Hepatocyte (in vitro differentiated cells): ENCODE results near the gene GMDS. TPM values are rescaled to one million over a fixed set of nuclear protein-coding genes. Genes with fewer than 3 reads are reported as not detected.

Experiments used
- DNase-seq: peaks from one replicate; pipeline ENCODE4 v3.0.0-alpha.2; 2016; ENCODE audit warnings: low spot score
- H2AFZ ChIP-seq: fragments of 200-600 bp; sonication (generic); 2 replicates; pipeline ENCODE4 v1.6.0; 2016; ENCODE audit warnings: antibody characterized with exemption, mild to moderate bottlenecking
- H3K27ac ChIP-seq: fragments of 200-600 bp; sonication (generic); 2 replicates; pipeline ENCODE4 v1.5.1; 2016; ENCODE audit warnings: mild to moderate bottlenecking
- H3K27me3 ChIP-seq: fragments of 200-600 bp; sonication (generic); 2 replicates; pipeline ENCODE4 v1.6.1; 2016
- H3K36me3 ChIP-seq: fragments of 200-600 bp; sonication (generic); replicated peaks from 2 replicates; pipeline ENCODE4 v1.5.1; 2016; ENCODE audit warnings: low read depth; ENCODE audit not compliant: insufficient read depth
- H3K4me1 ChIP-seq: fragments of 200-600 bp; sonication (generic); 2 replicates; pipeline ENCODE4 v1.5.1; 2016; ENCODE audit warnings: mild to moderate bottlenecking, moderate library complexity; ENCODE audit not compliant: insufficient read depth
- H3K4me2 ChIP-seq: fragments of 200-600 bp; sonication (generic); 2 replicates; pipeline ENCODE4 v1.6.0; 2016
- H3K4me3 ChIP-seq: fragments of 200-600 bp; sonication (generic); 2 replicates; pipeline ENCODE4 v1.5.1; 2016; ENCODE audit warnings: mild to moderate bottlenecking
- H3K79me2 ChIP-seq: fragments of 200-600 bp; sonication (generic); 2 replicates; pipeline ENCODE4 v1.6.0; 2017; ENCODE audit warnings: mild to moderate bottlenecking
- H3K9me2 ChIP-seq: fragments of 200-600 bp; sonication (generic); replicated peaks from 2 replicates; pipeline ENCODE4 v1.6.0; 2017; ENCODE audit warnings: mild to moderate bottlenecking; ENCODE audit not compliant: insufficient read depth
- H3K9me3 ChIP-seq: fragments of 200-600 bp; sonication (generic); 2 replicates; pipeline ENCODE4 v1.5.1; 2016; ENCODE audit warnings: low read depth, mild to moderate bottlenecking
- H4K20me1 ChIP-seq: fragments of 200-600 bp; sonication (generic); 2 replicates; pipeline ENCODE4 v1.6.0; 2016; ENCODE audit warnings: mild to moderate bottlenecking; ENCODE audit not compliant: insufficient read depth, poor library complexity, severe bottlenecking
- CTCF ChIP-seq: fragments of 200-600 bp; sonication (generic); IDR thresholded peaks from 2 replicates; pipeline ENCODE4 v1.5.1; 2016; ENCODE audit warnings: antibody characterized with exemption, mild to moderate bottlenecking; ENCODE audit not compliant: poor library complexity
- EZH2 ChIP-seq: fragments of 200-600 bp; sonication (generic); IDR thresholded peaks from 2 replicates; pipeline ENCODE4 v1.6.1; 2016; ENCODE audit warnings: antibody characterized with exemption, mild to moderate bottlenecking, borderline replicate concordance
- EZH2phosphoT487 ChIP-seq: fragments of 200-600 bp; sonication (generic); IDR thresholded peaks from one replicate; pipeline ENCODE4 v1.6.1; 2018; ENCODE audit warnings: antibody characterized with exemption, mild to moderate bottlenecking, low read depth, moderate library complexity; ENCODE audit not compliant: unreplicated experiment, severe bottlenecking
- WGBS: methylation state at CpG from one replicate; pipeline ENCODE4 v1.1.6; 2016; ENCODE audit warnings: low lambda C conversion rate; ENCODE audit errors: missing lambda C conversion rate; 5-methylcytosine and 5-hydroxymethylcytosine counted together
- polyA plus RNA-seq: library from polyadenylated mRNA; unstranded; fragments of >200 nt; fragmentation: Nextera tagmentation; extraction: Ambion mirVana; gene quantifications from 2 replicates; pipeline ENCODE4 v1.2.1, GENCODE V29; 2016
- total RNA-seq: library from RNA; depleted of rRNA; stranded (reverse); fragments of >200 nt; gene quantifications from 2 replicates; pipeline ENCODE4 v1.2.3, GENCODE V29; 2014

Gene GMDS
- total and polyA plus RNA-seq, 2 experiments from 2014 or later = 20.7 to 32.6 TPM

GRCh38 chr6:1618311-1619097 is 626.9 kb downstream of the GMDS start:
- no peaks in the 10 kb centered on the region for H4K20me1 ChIP-seq
- H3K79me2 ChIP-seq = no peaks in the 10 kb centered on the region
- peaks cover 100% of the 10 kb centered on the region for H3K27me3 ChIP-seq
- TF ChIP-seq EZH2 (peak; percentile 16), CTCF (no peak), EZH2phosphoT487 (peak; percentile 38)
- no peaks in the 10 kb centered on the region for H3K9me2 ChIP-seq
- no peaks in the 10 kb centered on the region for H3K9me3 ChIP-seq
- WGBS = 48% methylated on average over 31 of the region's 31 CpGs
- no peak overlapping the region for H3K4me2 ChIP-seq
- H3K4me3 ChIP-seq = no peak overlapping the region
- peaks cover 19% of the 10 kb centered on the region for H3K4me1 ChIP-seq
- no peak for DNase-seq
- no peak overlapping the region for H2AFZ ChIP-seq
- H3K36me3 ChIP-seq = no peaks in the 10 kb centered on the region
- no peak overlapping the region for H3K27ac ChIP-seq

DNA sequence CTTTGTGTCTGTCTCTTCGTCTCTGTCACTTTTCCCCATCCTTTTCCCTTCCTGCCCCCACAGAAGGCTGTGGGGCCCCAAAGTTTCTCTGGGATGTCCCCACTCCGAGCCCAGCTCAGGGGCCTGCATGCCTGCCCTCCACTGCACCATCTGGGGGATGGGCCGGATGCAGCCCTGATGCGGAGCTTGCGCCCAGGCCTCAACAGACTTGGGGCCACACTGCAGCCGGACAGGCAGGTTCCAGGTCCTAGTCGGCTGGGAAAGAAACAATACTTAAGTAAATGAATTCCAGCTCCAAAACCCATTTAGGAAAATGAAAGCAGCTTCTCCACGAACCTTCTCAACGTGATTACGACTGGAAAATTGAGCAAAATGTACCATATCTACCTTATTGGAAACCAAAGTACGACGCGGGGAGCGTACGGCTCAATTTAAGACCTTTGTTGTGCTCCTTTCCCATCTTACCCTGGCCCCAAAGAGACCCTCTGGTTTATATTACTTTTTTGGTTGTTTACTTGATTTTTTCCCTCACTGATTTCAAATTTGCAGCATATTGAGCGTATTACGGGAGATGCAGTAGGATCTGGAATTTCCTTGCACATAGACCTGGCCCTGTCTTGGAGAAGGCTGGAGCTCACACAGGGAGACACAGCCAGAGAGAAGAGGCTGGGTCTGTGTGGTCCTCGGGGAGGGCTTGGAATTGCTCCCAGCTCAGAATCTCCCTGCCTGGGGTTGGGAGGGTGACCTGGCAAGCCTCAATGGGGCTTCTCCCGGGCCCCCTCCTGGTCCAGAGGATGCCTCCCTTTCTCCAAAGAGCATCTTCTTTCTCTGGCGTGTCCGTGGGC is 627.7 kb downstream of the GMDS start:
- DNase-seq = no peak
- H3K27ac ChIP-seq = no peak overlapping the region
- H3K27me3 ChIP-seq = peaks cover 100% of the 10 kb centered on the region
- no peaks in the 10 kb centered on the region for H3K36me3 ChIP-seq
- H3K9me2 ChIP-seq = no peaks in the 10 kb centered on the region
- no peaks in the 10 kb centered on the region for H3K79me2 ChIP-seq
- TF ChIP-seq CTCF (no peak), EZH2 (peak; percentile 39)
- H3K4me3 ChIP-seq = no peak overlapping the region
- no peak overlapping the region for H3K4me2 ChIP-seq
- whole genome bisulfite sequencing = 71% methylated on average over 21 of the region's 21 CpGs
- no peaks in the 10 kb centered on the region for H3K9me3 ChIP-seq
- H4K20me1 ChIP-seq = peaks cover 5% of the 10 kb centered on the region
- no peak overlapping the region for H2AFZ ChIP-seq
- H3K4me1 ChIP-seq = peaks cover 19% of the 10 kb centered on the region

DNA sequence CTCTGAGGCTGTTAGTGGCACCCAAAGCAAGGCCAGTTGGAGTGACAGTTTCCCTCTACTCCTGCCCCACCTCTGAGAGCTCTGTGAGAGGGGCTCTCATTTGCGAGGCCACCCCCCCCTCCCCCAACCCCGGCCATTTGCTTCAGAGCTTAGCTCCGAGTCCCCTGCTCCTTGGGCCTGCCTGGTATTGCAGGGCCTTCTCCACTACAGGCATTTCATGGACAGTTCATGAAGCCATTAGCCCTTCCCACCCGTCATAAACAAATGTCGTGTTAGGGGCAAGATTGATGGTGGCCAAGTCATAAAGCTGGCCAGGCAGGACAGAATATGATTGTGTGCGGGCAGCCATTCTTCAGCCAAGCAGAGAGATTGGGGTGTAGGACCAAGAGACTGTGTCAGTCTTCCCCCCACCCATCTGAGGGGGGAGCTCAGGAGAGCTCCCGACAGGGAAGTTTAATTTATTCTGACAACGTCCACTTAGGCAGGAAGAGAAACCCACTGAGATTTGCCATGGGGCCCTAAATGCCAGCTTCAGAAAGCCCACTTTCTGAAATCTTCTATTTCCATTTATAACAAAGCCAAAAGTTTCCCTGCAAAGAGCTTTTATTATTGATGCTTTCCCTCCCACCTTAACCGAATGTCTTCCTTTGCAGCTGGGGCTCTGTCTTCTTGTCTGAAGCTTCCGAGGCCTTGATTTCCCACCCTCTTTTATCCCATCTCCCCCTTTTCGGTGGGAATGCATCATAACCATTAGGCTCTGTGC is 628.5 kb downstream of the GMDS start:
- H3K36me3 ChIP-seq = no peaks in the 10 kb centered on the region
- H3K9me2 ChIP-seq = no peaks in the 10 kb centered on the region
- WGBS = 59% methylated on average over 10 of the region's 11 CpGs
- no peaks in the 10 kb centered on the region for H3K9me3 ChIP-seq
- DNase-seq = no peak
- no peak overlapping the region for H2AFZ ChIP-seq
- H3K4me1 ChIP-seq = peaks cover 19% of the 10 kb centered on the region
- no peak overlapping the region for H3K27ac ChIP-seq
- no peaks in the 10 kb centered on the region for H3K79me2 ChIP-seq
- no peak overlapping the region for H3K4me2 ChIP-seq
- peaks cover 100% of the 10 kb centered on the region for H3K27me3 ChIP-seq
- H4K20me1 ChIP-seq = peaks cover 5% of the 10 kb centered on the region
- no peak for TF ChIP-seq EZH2
- no peak for TF ChIP-seq EZH2phosphoT487
- no peak overlapping the region for H3K4me3 ChIP-seq
